ENCODE measurements around the gene PRAME. TPM values are rescaled to one million over a fixed set of nuclear protein-coding genes. Genes with fewer than 3 reads are reported as not detected.

PRAME gene
- total and polyA plus RNA-seq, 2 of the 13 experiments (the other 11 are each of a cell fraction or from before 2014, with no cell fraction given): 0.11 to 0.83 TPM

- TF ChIP-seq ZBTB46 (CRISPR knock-in tag; IDR thresholded peaks at IDR 0.05; ENCODE audit: borderline replicate concordance) (no peak), HMG20B (CRISPR knock-in tag; conservative IDR thresholded peaks at IDR 0.05) (no peak), HBP1 (CRISPR knock-in tag; IDR thresholded peaks at IDR 0.05; ENCODE audit: low read depth) (no peak), GMEB2 (CRISPR knock-in tag; IDR thresholded peaks at IDR 0.05; ENCODE audit: low read depth) (peak; percentile 82), NFE2L1 (CRISPR knock-in tag; IDR thresholded peaks at IDR 0.05; ENCODE audit: borderline replicate concordance) (no peak), IRF2 (CRISPR knock-in tag; IDR thresholded peaks at IDR 0.05) (no peak), ATF7 (IDR thresholded peaks at IDR 0.05) (no peak), ATF7 (CRISPR knock-in tag; IDR thresholded peaks at IDR 0.05) (no peak), GTF3A (CRISPR knock-in tag; conservative IDR thresholded peaks at IDR 0.05) (no peak), ZNF563 (CRISPR knock-in tag; IDR thresholded peaks at IDR 0.05) (peak; percentile 65; the same call in 1 of the 2 replicates), ZNF616 (CRISPR knock-in tag; IDR thresholded peaks at IDR 0.05; ENCODE audit: low read depth) (peak; percentile 66; the same call in 1 of the 2 replicates), PHF20 (CRISPR knock-in tag; IDR thresholded peaks at IDR 0.05) (peak; percentile 66), CEBPB (IDR thresholded peaks at IDR 0.05; ENCODE audit: borderline replicate concordance, low read depth, low read length) (no peak), SIX4 (CRISPR knock-in tag; IDR thresholded peaks at IDR 0.05) (no peak), NCOA1 (CRISPR knock-in tag; IDR thresholded peaks at IDR 0.05) (no peak), SP1 (IDR thresholded peaks at IDR 0.05) (no peak), SP1 (CRISPR knock-in tag; IDR thresholded peaks at IDR 0.05) (no peak; the same call in 1 of the 2 replicates), ZNF235 (CRISPR knock-in tag; IDR thresholded peaks at IDR 0.05; ENCODE audit: borderline replicate concordance) (peak; percentile 35; the same call in 1 of the 2 replicates), RORA (CRISPR knock-in tag; IDR thresholded peaks at IDR 0.05) (no peak), ZNF678 (CRISPR knock-in tag; IDR thresholded peaks at IDR 0.05) (no peak), PTBP1 (IDR thresholded peaks at IDR 0.05; ENCODE audit: low read depth, low read length, poor library complexity, severe bottlenecking) (no peak), JARID2 (CRISPR knock-in tag; IDR thresholded peaks at IDR 0.05; ENCODE audit: insufficient replicate concordance) (no peak), E2F1 (CRISPR knock-in tag; IDR thresholded peaks at IDR 0.05) (peak; percentile 88), ZNF30 (CRISPR knock-in tag; IDR thresholded peaks at IDR 0.05) (no peak), ZNF776 (CRISPR knock-in tag; IDR thresholded peaks at IDR 0.05) (no peak; the same call in 1 of the 2 replicates)
Measured at GRCh38 chr22:22508274-22509176, 50.5 kb downstream of the PRAME start, which contains the start of gene ZNF280B (continued).

All from HepG2 (cell line).